Stimulated activated effector memory CD8-positive, alpha-beta T cell treated with anti-CD3 and anti-CD28 coated beads, Interleukin-12 subunit alpha, Interleukin-12 subunit beta, amount 100 ng/mL, for 72 hours (primary cell): ENCODE results near the gene SQSTM1.
"Not testable (repeated sequence)": the region's sequence is repeated elsewhere in the genome, so short reads cannot be mapped to it uniquely, and the experiment has no call there.

Source experiments
- ATAC-seq: fragments of 150-1000 bp; cut with Tn5 transposase; 2 replicates; pipeline ENCODE4 v1.10.0; 2021
- DNase-seq, 2 donors: peaks; one replicate each; pipeline ENCODE4 v3.0.0; 2021 to 2022; ENCODE audit warnings: low spot score in 2 of 2
- H3K27ac Mint-ChIP-seq: one replicate; pipeline ENCODE4 v1.8.0; 2022; ENCODE audit warnings: mild to moderate bottlenecking, mixed read lengths
- H3K36me3 Mint-ChIP-seq: one replicate; pipeline ENCODE4 v1.8.0; 2022; ENCODE audit warnings: mild to moderate bottlenecking, mixed read lengths
- H3K4me1 Mint-ChIP-seq: one replicate; pipeline ENCODE4 v1.8.0; 2022; ENCODE audit warnings: mixed read lengths
- H3K4me3 Mint-ChIP-seq: one replicate; pipeline ENCODE4 v1.8.0; 2022; ENCODE audit warnings: mild to moderate bottlenecking, mixed read lengths
- H3K9me3 Mint-ChIP-seq: one replicate; pipeline ENCODE4 v1.8.0; 2022; ENCODE audit warnings: mixed read lengths

Gene SQSTM1

GRCh38 chr5:179823937-179824744 lies 3.4 kb downstream of the SQSTM1 start:
- Mint-ChIP-seq H3K4me1 (peaks cover 58% of the 10 kb centered on the region), H3K36me3 (peaks cover 95% of the 10 kb centered on the region), H3K9me3 (no peaks in the 10 kb centered on the region), H3K27ac (peak overlapping the region; percentile 55), H3K4me3 (peak overlapping the region; percentile 88)
- no peak for DNase-seq
- no peak for ATAC-seq

- Mint-ChIP-seq H3K4me3 (no peak overlapping the region), H3K9me3 (no peaks in the 10 kb centered on the region), H3K27ac (peak overlapping the region; percentile 55), H3K36me3 (peaks cover 97% of the 10 kb centered on the region), H3K4me1 (peaks cover 57% of the 10 kb centered on the region)
- ATAC-seq, result no peak
- DNase-seq, result no peak
Observed at GRCh38 chr5:179824745-179825112, 4.0 kb downstream of the SQSTM1 start.

DNA sequence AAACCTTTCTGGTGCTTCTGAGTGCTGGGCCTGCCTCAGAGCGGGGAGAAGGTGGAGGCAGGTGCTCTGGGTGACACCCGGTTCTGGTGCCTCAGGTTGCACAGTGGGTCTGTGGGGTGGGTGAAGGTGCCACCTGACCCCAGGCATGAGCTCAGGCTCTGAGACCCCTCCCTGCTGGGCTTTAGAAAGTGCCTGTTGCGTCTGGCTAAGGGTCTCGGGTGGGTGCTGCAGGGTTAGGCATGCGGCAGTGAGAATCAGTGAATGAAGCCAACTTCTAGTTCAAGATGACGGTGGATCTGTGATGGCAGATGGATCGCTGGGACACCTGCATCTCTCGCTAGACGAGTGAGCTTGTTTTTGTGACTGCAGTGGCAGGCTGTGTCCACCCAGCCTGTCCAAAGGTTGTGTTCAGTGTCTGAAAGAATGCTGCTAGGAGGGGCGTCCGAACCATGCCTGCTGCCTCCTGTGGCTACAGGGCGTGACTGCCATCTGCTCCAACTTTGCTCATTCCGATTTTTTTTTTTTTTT lies 5.0 kb downstream of the SQSTM1 start:
- Mint-ChIP-seq H3K36me3 (peaks cover 97% of the 10 kb centered on the region), H3K4me1 (peaks cover 50% of the 10 kb centered on the region), H3K9me3 (no peaks in the 10 kb centered on the region), H3K4me3 (no peak overlapping the region), H3K27ac (peak overlapping the region; percentile 55)
- DNase-seq (no peak), ATAC-seq (no peak)

- Mint-ChIP-seq H3K9me3 (no peaks in the 10 kb centered on the region), H3K27ac (peak overlapping the region; percentile 80), H3K4me3 (no peak overlapping the region), H3K36me3 (peaks cover 100% of the 10 kb centered on the region), H3K4me1 (peaks cover 42% of the 10 kb centered on the region)
- DNase-seq (no peak), ATAC-seq (peak; percentile 76)
Observed at GRCh38 chr5:179827680-179828079, 7.0 kb downstream of the SQSTM1 start.

- H3K4me3 Mint-ChIP-seq, result no peak overlapping the region
- DNase-seq, result no peak
- H3K27ac Mint-ChIP-seq, result peak overlapping the region; percentile 27
- H3K36me3 Mint-ChIP-seq, result peaks cover 100% of the 10 kb centered on the region
- H3K4me1 Mint-ChIP-seq, result peaks cover 49% of the 10 kb centered on the region
- H3K9me3 Mint-ChIP-seq, result no peaks in the 10 kb centered on the region
- no peak for ATAC-seq
Observed at GRCh38 chr5:179828756-179829421, 8.2 kb downstream of the SQSTM1 start.

DNA sequence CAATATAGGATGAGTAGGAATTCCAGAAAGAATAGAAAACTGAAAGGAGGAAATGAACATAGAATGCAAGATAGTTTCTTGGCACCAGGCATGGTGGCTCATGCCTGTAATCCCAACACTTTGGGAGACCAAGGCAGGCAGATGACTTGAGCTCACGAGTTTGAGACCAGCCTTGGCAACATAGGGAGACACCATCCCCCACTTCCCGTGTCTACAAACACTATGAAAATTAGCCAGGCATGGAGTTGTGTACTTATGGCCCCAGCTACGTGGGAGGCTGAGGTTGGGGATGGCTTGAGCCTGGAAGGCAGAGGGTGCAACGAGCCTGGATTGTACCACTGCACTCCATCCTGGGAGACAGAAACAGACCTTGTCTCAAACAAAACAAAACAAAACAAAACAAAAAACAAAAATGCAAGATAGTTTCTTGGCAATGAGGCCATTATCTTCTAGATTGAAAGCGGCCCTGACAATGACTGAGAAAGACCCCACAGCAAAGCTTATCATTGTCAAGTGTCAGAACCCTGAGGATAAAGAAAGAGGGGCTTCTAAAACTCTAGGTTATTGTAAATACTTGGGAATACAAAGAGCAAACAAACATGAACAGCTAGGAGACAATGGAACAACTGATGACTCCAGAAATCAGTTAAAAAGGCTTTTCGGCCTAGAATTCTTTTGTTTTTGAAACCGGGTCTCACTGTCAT lies 9.2 kb downstream of the SQSTM1 start:
- Mint-ChIP-seq H3K4me3 (no peak overlapping the region), H3K36me3 (peaks cover 97% of the 10 kb centered on the region), H3K9me3 (no peaks in the 10 kb centered on the region), H3K4me1 (peaks cover 44% of the 10 kb centered on the region), H3K27ac (peak overlapping the region; percentile 27)
- DNase-seq (no peak), ATAC-seq (no peak)

DNA sequence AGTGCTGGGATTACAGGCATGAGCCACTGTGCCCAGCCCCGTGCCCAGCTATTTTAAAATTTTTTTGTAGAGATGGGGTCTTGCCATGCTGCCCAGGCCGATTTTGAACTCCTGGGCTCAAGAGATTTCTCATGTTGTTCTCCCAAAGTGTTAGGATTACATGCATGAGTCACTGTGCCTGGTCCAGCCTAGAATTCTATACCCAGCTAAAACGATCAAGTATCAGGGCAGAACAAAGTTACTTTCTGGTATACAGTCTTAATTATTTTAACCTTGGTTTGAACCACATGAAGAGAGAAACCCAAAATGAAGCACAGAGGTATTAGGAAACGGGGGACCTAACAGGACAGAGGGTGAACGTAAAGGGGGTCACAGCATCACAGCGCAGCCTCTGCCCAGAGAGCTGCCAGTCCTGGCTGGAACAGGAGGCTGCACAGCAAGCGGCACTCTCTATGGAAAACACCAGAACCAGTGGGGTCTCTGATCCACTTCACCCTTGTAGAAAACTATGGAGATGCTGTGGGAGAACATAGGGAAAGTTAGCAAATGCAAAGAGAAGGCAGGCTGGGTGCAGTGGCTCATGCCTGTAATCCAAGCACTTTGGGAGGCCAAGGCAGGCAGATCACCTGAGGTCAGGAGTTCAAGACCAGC lies 10.2 kb downstream of the SQSTM1 start:
- ATAC-seq, result no peak
- Mint-ChIP-seq H3K9me3 (no peaks in the 10 kb centered on the region), H3K4me1 (peaks cover 46% of the 10 kb centered on the region), H3K4me3 (no peak overlapping the region), H3K27ac (peak overlapping the region; percentile 27), H3K36me3 (peaks cover 97% of the 10 kb centered on the region)
- no peak for DNase-seq

DNA sequence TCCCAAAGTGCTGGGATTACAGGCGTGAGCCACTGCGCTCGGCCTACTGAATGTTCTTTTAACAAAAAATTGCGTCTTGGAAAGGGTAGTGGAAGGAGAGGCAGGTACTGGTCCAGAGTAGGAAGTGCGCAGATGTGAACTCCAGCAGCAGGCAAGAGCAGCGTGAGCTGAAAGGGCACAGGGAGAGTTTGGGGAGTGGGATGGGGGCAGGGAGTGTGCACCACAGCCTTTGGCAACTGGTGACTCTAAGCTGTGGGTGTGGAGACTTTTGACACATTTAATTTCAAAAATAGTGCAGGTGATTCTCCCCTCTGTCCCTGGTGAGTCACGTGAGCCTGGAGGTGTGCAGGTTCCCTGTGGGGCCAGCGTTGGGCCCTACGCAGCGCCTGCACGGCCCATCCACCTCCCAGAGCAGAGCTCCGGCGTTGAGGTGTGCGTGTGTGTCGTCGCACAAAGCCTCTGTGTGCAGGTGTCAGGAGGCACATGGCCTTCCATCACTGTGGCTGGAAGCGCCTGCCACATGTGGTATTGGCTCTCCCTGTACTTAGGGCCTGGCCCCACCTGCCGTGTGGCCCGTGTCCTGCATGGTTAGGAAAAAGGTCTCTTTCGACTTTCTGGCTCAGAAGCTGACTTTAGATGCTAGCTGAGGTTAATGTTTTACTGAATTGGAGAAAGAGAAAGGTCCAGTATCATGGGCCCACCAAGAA lies 11.5 kb downstream of the SQSTM1 start:
- Mint-ChIP-seq H3K27ac (peak overlapping the region; percentile 32), H3K36me3 (peaks cover 97% of the 10 kb centered on the region), H3K4me1 (peaks cover 54% of the 10 kb centered on the region), H3K9me3 (no peaks in the 10 kb centered on the region), H3K4me3 (no peak overlapping the region)
- DNase-seq, result no peak
- ATAC-seq, result no peak

- Mint-ChIP-seq H3K27ac (peak overlapping the region; percentile 69), H3K9me3 (no peaks in the 10 kb centered on the region), H3K4me1 (peaks cover 51% of the 10 kb centered on the region), H3K4me3 (no peak overlapping the region), H3K36me3 (peaks cover 97% of the 10 kb centered on the region)
- ATAC-seq (no peak), DNase-seq (no peak)
Observed at GRCh38 chr5:179833056-179833708, 12.5 kb downstream of the SQSTM1 start.

DNA sequence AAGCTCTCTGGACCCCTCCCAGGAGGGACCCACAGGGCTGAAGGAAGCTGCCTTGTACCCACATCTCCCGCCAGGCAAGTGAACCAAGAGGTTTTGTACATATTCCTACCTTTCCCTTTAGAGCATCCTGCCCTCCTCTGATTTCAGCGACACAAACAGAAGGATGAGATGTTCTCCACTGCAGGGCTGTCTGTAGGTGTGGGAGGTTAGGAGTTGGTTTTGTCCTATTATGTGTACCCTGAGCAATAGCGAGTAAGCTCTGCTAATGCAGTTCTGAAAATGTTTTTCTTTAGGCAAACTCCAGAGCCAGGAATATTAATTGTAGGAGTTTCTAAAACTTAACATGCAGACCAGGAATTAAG lies 13.0 kb downstream of the SQSTM1 start:
- Mint-ChIP-seq H3K27ac (peak overlapping the region; percentile 69), H3K9me3 (no peaks in the 10 kb centered on the region), H3K36me3 (peaks cover 97% of the 10 kb centered on the region), H3K4me1 (peaks cover 48% of the 10 kb centered on the region), H3K4me3 (no peak overlapping the region)
- no peak for ATAC-seq
- DNase-seq, result no peak

GRCh38 chr5:179834120-179834519 lies 13.4 kb downstream of the SQSTM1 start:
- DNase-seq (no peak), ATAC-seq (no peak)
- H3K9me3 Mint-ChIP-seq, result no peaks in the 10 kb centered on the region
- no peak overlapping the region for H3K4me3 Mint-ChIP-seq
- peaks cover 97% of the 10 kb centered on the region for H3K36me3 Mint-ChIP-seq
- peak overlapping the region; percentile 69 for H3K27ac Mint-ChIP-seq
- H3K4me1 Mint-ChIP-seq, result peaks cover 44% of the 10 kb centered on the region

DNA sequence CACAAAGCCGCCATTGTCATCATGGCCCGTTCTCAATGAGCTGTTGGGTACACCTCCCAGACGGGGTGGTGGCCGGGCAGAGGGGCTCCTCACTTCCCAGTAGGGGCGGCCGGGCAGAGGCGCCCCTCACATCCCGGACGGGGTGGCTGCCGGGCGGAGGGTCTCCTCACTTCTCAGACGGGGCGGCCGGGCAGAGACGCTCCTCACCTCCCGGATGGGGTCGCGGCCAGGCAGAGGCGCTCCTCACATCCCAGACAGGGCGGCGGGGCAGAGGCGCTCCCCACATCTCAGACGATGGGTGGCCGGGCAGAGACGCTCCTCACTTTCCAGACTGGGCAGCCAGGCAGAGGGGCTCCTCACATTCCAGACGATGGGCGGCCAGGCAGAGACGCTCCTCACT lies 14.2 kb downstream of the SQSTM1 start:
- not testable (repeated sequence) for H3K9me3 Mint-ChIP-seq, H3K4me3 Mint-ChIP-seq, ATAC-seq

DNA sequence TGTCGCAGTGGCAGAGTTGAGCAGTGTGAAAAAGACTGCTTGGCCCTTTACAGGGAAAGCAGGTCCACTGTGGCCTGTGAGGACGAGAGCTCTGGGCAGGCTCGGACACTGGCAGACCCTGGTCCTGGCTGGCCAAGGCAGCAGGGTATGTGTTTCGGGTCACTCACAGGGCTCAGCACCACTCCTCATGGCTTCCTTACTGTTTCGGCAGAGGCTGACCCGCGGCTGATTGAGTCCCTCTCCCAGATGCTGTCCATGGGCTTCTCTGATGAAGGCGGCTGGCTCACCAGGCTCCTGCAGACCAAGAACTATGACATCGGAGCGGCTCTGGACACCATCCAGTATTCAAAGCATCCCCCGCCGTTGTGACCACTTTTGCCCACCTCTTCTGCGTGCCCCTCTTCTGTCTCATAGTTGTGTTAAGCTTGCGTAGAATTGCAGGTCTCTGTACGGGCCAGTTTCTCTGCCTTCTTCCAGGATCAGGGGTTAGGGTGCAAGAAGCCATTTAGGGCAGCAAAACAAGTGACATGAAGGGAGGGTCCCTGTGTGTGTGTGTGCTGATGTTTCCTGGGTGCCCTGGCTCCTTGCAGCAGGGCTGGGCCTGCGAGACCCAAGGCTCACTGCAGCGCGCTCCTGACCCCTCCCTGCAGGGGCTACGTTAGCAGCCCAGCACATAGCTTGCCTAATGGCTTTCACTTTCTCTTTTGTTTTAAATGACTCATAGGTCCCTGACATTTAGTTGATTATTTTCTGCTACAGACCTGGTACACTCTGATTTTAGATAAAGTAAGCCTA lies 15.7 kb downstream of the SQSTM1 start:
- Mint-ChIP-seq H3K9me3 (no peaks in the 10 kb centered on the region), H3K4me1 (peaks cover 41% of the 10 kb centered on the region), H3K27ac (peak overlapping the region; percentile 92), H3K36me3 (peaks cover 97% of the 10 kb centered on the region), H3K4me3 (peak overlapping the region; percentile 37)
- DNase-seq (no peak), ATAC-seq (peak; percentile 89)

More for the DNA sequence above, 14.2 kb downstream of the SQSTM1 start:
- Mint-ChIP-seq H3K36me3 (peaks cover 97% of the 10 kb centered on the region), H3K4me1 (peaks cover 41% of the 10 kb centered on the region)
- not testable (repeated sequence) for DNase-seq, H3K27ac Mint-ChIP-seq
